ENCODE results near the gene FGL2. TPM values are rescaled to one million over a fixed set of nuclear protein-coding genes. Genes with fewer than 3 reads are reported as not detected.

FGL2 gene
- total and polyA plus RNA-seq, 2 experiments from 2014 or later: not detected

GRCh38 chr7:77235276-77235675 lies 35.7 kb upstream of the FGL2 start (continued):
- TF ChIP-seq EZH2phosphoT487 (IDR thresholded peaks at IDR 0.05; ENCODE audit: unreplicated experiment) (no peak), CREB1 (CRISPR knock-in tag; IDR thresholded peaks at IDR 0.05; ENCODE audit: low read depth) (no peak), POLR2AphosphoS5 (IDR thresholded peaks at IDR 0.05; ENCODE audit: low read depth) (no peak), STAT1 (IDR thresholded peaks at IDR 0.05; ENCODE audit: unreplicated experiment) (no peak)

- Mint-ChIP-seq H3K4me1 (peaks cover 5% of the 10 kb centered on the region), H3K9me3 (peaks cover 4% of the 10 kb centered on the region; the same call in 1 of the 3 replicates), H3K27me3 (ENCODE audit: insufficient read depth, low read depth, poor library complexity) (no peaks in the 10 kb centered on the region), H3K36me3 (ENCODE audit: low read depth) (no peaks in the 10 kb centered on the region), H3K27ac (no peak overlapping the region; the same call in 1 of the 2 replicates), H3K4me3 (no peak overlapping the region)
- H2AFZ ChIP-seq: no peak overlapping the region; the same call in 1 of the 2 replicates
- no peaks in the 10 kb centered on the region for H3K4me1 ChIP-seq (ENCODE audit: insufficient read depth)
- no peaks in the 10 kb centered on the region for H3K27me3 ChIP-seq (ENCODE audit: insufficient read depth)
- H3K36me3 ChIP-seq (ENCODE audit: insufficient read depth): no peaks in the 10 kb centered on the region
- DNase-seq (ENCODE audit: low spot score) (no peak), ATAC-seq (peak; percentile 77)
- no peaks in the 10 kb centered on the region for H3K79me2 ChIP-seq (replicated peaks; ENCODE audit: insufficient read depth)
- no peak overlapping the region for H3K4me3 ChIP-seq
- H3K9me2 ChIP-seq (ENCODE audit: insufficient read depth): no peaks in the 10 kb centered on the region
- no peak overlapping the region for H3K27ac ChIP-seq (ENCODE audit: low read depth)
- H4K20me1 ChIP-seq (replicated peaks; ENCODE audit: insufficient read depth): no peaks in the 10 kb centered on the region
- no peak for TF ChIP-seq ZNF331 (CRISPR knock-in tag; IDR thresholded peaks at IDR 0.05; ENCODE audit: low read depth)
- TF ChIP-seq REST (IDR thresholded peaks at IDR 0.05; ENCODE audit: unreplicated experiment): no peak
- no peak for TF ChIP-seq ETS1 (IDR thresholded peaks at IDR 0.05)
- no peak for TF ChIP-seq STAT1 (IDR thresholded peaks at IDR 0.05; ENCODE audit: unreplicated experiment)
- no peak for TF ChIP-seq CTCF (conservative IDR thresholded peaks at IDR 0.05; ENCODE audit: low read depth in 2 of 2)
- no peak for TF ChIP-seq NANOG (IDR thresholded peaks at IDR 0.05; ENCODE audit: borderline replicate concordance)
- no peak for TF ChIP-seq POLR2AphosphoS5 (IDR thresholded peaks at IDR 0.05; ENCODE audit: low read depth)
- TF ChIP-seq EZH2 (IDR thresholded peaks at IDR 0.05; ENCODE audit: low read depth, unreplicated experiment): no peak
- TF ChIP-seq ZNF462 (CRISPR knock-in tag; IDR thresholded peaks at IDR 0.05): no peak
- no peak for TF ChIP-seq JUNB (IDR thresholded peaks at IDR 0.05; ENCODE audit: unreplicated experiment)
- TF ChIP-seq EZH2phosphoT487 (IDR thresholded peaks at IDR 0.05; ENCODE audit: unreplicated experiment): no peak
- no peak for TF ChIP-seq ZNF114 (CRISPR knock-in tag; IDR thresholded peaks at IDR 0.05)
- TF ChIP-seq CREB1 (CRISPR knock-in tag; IDR thresholded peaks at IDR 0.05; ENCODE audit: low read depth): no peak
- no peak overlapping the region for H3K4me2 ChIP-seq
- H3F3A ChIP-seq (replicated peaks; ENCODE audit: low read depth): no peaks in the 10 kb centered on the region
These were observed 32.8 kb upstream of the FGL2 start for GRCh38 chr7:77232467-77232866.

Measured in GM23338 (cell line).